ENCODE measurements around the gene POC1A.

DNA sequence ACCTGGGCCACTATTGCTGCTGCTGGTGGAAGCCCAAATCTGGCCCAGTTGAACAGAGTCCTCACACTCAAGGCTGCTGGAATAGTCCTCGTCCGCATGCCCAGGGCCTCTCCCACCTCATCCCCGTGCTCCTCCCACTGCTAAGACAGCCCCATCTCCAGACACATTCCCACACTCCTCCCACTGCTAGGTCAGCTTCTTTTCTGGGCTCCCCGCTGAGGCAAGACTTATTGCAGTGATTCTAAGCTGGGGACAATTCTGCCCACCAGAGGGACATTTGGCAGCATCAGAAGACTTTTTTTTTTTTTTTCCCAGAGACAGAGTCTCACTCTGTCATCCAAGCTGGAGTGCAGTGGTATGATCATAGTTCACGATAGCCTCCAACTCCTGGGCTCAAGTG, 35.1 kb downstream of the POC1A start:
- TF ChIP-seq CTCF (optimal IDR thresholded peaks at IDR 0.05 in 1 of 3, IDR thresholded peaks at IDR 0.05 in 1 of 3, conservative IDR thresholded peaks at IDR 0.05 in 1 of 3; ENCODE audit: extremely low read depth in 1 of 3, insufficient read depth in 2 of 3, low read length in 3 of 3) (no peak), EZH2 (IDR thresholded peaks at IDR 0.05; ENCODE audit: low read length) (no peak)

Data from keratinocyte (primary cell).